ENCODE data around the gene NTHL1.

Gene NTHL1

GRCh38 chr16:2063861-2064260 lies 16.2 kb upstream of the NTHL1 start:
- no peak for DNase-seq (ENCODE audit: low spot score)

DNA sequence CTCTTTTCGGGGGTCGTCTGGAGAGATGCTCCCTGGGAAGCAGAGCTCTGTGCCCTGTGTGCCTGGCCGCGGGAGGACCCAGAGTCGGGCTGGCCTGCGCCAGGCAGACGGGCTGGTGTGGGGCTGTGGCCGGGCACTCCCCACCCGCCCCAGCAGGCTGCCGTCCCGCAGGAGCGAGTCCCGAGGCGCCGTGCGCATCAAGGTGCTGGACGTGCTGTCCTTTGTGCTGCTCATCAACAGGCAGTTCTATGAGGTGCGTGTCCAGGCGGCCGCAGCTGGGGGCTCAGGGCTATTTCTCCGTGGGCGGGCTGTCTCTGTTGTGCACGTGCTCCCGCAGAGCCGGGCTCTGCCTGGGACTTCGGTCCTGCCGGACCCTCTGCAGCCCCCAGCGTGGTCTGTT lies 15.2 kb upstream of the NTHL1 start:
- DNase-seq (ENCODE audit: low spot score): no peak

DNA sequence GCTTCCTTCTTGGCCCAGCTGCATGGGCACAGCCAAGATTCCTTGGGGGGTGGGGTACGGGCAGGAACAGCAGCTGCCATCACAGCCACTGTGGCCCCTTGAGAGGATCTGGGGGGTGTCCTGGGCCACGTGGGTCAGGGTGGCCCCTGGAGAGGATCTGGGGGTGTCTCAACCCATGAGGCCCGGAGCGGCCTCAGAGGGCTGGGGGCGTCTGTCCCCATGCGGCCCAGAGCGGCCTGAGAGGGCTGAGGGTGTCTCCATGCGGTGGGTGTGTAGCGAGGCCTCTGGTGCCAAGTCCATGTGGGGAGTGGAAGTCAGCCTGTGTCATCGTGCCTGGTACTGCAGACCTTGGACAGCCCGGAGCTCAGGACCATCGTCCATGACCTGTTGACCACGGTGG lies 13.9 kb upstream of the NTHL1 start:
- DNase-seq (ENCODE audit: low spot score): no peak

DNA sequence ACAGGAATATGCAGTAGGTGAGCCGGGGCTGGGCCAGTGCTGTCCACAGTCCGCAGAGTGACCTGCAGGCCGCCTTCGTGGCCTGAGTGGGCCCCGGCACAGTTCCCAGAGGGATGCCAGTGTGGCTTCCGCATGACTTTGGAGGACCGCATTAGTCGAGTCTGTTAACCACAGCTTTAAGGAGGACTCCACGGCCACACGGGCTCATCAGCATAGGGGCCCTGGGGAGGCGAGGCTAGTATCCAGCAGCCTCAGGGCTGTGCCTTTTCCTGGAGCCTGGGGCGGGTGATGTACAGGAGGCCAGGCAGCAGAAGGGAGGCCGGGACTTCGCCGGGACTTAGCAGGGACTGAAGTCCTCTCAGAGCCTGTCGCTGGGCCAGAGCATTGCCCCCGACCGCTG lies 13.4 kb upstream of the NTHL1 start:
- DNase-seq (ENCODE audit: low spot score): no peak

GRCh38 chr16:2060346-2060745 lies 12.7 kb upstream of the NTHL1 start:
- no peak for DNase-seq (ENCODE audit: low spot score)

- no peak for DNase-seq (ENCODE audit: low spot score)
Measured at GRCh38 chr16:2058872-2059271, 11.2 kb upstream of the NTHL1 start.

- no peak for DNase-seq (ENCODE audit: low spot score)
Measured at GRCh38 chr16:2058420-2058819, 10.8 kb upstream of the NTHL1 start.

GRCh38 chr16:2057438-2057837 lies 9.8 kb upstream of the NTHL1 start:
- no peak for DNase-seq (ENCODE audit: low spot score)

DNA sequence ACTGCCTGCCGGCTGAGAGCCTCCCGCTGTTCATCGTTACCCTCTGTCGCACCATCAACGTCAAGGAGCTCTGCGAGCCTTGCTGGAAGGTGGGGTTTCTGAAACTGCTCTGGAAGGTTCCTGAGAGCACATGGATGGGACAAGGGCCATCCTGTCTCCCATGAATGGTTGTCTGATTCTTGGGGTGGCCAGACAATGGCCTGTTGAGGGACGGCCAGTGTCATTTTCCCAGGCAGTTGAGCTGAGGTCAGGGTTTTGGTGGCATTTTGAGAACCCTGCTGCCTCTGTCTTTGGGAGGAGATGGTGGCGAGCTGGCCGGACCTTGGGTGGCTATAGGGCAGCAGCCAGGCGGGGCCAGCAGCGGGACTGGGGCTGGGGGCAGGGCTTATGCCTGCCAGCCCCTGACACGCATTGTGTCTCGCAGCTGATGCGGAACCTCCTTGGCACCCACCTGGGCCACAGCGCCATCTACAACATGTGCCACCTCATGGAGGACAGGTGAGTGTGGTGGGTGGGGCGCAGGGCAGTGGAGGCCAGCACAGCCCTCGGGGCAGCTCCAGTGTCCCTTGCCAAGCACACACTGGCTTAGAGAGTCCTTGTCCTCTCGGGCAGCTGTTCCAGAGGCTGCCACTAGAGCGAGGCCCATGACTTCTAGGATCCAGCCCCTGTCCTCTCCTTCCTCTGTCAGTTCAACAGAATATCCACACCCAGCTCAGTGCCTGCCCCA lies 9.2 kb upstream of the NTHL1 start:
- no peak for DNase-seq (ENCODE audit: low spot score)

DNA sequence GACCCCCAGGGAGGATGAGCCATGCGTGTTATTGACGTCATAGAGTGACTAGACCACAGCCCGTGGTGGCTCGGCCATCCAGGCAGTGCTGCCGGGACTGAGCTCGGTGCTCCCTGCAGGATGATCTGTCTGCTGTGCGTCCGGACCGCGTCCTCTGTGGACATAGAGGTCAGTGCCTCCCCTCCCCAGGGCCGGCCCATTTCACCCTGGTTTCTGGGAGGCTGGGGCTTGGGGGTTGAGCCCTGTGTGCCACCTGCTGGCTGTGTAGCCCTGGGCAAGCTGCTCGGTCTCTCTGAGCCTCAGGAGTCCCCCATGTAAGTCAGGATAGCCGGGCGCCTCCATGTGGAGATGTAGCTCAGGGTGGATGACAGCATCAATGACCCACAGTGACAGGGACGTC lies 8.4 kb upstream of the NTHL1 start:
- DNase-seq (ENCODE audit: low spot score): no peak

DNA sequence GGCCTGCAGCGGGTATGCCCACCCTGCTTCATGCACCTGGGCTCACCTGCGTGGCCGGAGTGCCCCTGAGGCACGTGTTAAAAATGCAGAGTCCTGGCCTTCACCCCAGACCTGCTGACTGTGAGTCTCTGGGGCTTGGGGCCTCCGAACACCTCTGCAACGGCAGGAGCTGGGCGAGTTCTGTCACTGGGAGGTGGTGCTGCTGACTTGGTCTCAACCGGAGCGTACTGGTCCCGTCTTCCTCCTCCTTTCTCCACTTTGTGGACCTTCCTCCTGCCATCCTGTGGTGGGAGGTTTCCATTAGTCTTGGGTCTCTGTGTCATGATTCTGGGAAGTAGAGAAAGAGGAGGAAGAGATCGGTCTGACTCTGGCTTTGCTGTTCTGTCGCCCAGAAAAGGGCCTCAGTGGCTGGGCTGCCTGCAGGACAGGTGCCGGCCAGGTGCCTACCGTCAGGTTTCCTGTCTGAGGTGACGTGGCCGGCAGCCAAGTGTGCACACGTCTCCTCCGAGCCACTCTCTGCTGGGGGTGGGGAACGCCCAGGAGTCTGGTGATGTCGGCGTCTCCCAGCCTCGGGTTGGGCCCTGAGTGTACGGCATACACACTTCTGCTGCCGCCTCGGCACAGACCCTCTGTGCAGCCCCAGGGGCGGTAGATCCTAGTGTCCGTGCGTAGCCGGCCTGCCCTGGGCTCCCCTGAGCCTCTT lies 7.1 kb upstream of the NTHL1 start:
- DNase-seq (ENCODE audit: low spot score): no peak

- DNase-seq (ENCODE audit: low spot score): no peak
Measured at GRCh38 chr16:2053897-2054296, 6.3 kb upstream of the NTHL1 start.

GRCh38 chr16:2053211-2053610 lies 5.6 kb upstream of the NTHL1 start:
- DNase-seq (ENCODE audit: low spot score): no peak

GRCh38 chr16:2048116-2048543 lies 496 bp upstream of the NTHL1 start:
- peak; percentile 43 for DNase-seq (ENCODE audit: low spot score)

GRCh38 chr16:2046893-2047329 lies 723 bp downstream of the NTHL1 start:
- DNase-seq (ENCODE audit: low spot score): no peak

GRCh38 chr16:2045965-2046892 lies 1.4 kb downstream of the NTHL1 start:
- DNase-seq (ENCODE audit: low spot score): no peak

GRCh38 chr16:2044541-2044940 lies 3.1 kb downstream of the NTHL1 start:
- no peak for DNase-seq (ENCODE audit: low spot score)

GRCh38 chr16:2043667-2044451 lies 3.8 kb downstream of the NTHL1 start:
- DNase-seq (ENCODE audit: low spot score): no peak

GRCh38 chr16:2042986-2043666 lies 4.5 kb downstream of the NTHL1 start:
- DNase-seq (ENCODE audit: low spot score): no peak

DNA sequence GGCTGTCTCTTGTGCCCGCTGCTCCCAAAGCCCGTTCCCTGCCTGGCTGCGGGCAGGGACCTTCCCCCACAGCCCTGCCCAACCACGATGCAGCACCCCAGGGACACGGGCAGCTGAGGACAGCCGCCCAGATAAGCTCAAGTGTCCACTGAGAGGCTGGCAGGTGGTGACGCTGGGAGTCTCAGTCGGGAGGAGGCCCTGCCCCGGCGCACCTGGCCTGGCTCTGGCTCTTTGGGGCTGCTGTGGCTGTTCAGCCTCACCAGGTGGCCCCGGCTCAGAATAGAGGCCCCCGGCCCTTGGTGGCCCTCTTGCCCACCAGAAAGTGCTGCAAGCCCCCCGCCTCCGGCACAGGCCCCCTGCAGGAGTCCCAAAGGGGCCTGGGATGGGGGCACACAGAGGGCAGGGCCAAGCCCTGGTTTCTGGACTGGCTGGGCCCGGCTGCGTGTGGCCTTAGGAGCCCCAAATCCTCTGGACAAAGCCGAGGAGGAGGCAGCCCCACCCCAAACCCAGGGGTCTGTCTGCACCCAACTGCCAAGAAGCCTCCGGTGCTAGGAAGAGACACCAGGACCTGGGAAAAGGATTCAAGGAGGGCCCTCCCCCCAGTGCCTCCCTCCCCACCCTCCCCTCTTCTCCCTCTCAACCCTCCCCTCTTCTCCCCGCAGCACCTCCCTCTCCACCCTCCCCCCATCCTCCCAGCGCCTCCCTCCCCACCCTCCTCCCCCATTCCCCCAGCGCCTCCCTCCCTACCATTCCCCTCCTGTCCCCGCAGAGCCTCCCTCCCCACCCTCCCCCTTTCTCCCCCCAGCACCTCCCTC lies 5.3 kb downstream of the NTHL1 start:
- no peak for DNase-seq (ENCODE audit: low spot score)
